Nephron progenitor cell (in vitro differentiated cells): Measurements from ENCODE around the gene SFMBT2.
A peak's percentile ranks its signal among the peaks of the same experiment; 100 is the strongest.

Experiments
- DNase-seq: peaks from one replicate; pipeline ENCODE4 v3.0.0; 2021
- H3K27ac Mint-ChIP-seq: 2 replicates; pipeline ENCODE4 v1.8.0; 2021; ENCODE audit warnings: mild to moderate bottlenecking, moderate library complexity, mixed read lengths
- H3K27me3 Mint-ChIP-seq: 2 replicates; pipeline ENCODE4 v1.8.0; 2021; ENCODE audit warnings: mild to moderate bottlenecking, low read depth, mixed read lengths; ENCODE audit not compliant: poor library complexity
- H3K36me3 Mint-ChIP-seq: 2 replicates; pipeline ENCODE4 v1.8.0; 2021; ENCODE audit warnings: low read depth, mixed read lengths
- H3K4me1 Mint-ChIP-seq: 2 replicates; pipeline ENCODE4 v1.8.0; 2021; ENCODE audit warnings: mixed read lengths
- H3K4me3 Mint-ChIP-seq: 2 replicates; pipeline ENCODE4 v1.8.0; 2021; ENCODE audit warnings: mild to moderate bottlenecking, moderate library complexity, mixed read lengths
- H3K9me3 Mint-ChIP-seq: 2 replicates; pipeline ENCODE4 v1.8.0; 2021; ENCODE audit warnings: mild to moderate bottlenecking, moderate library complexity, mixed read lengths
- TF ChIP-seq, protein P1 (sequence below): fragments of 200-600 bp; sonication (generic); IDR thresholded peaks from 2 replicates; pipeline ENCODE4 v1.5.0; 2021; ENCODE audit warnings: antibody characterized with exemption

The SFMBT2 gene

DNA sequence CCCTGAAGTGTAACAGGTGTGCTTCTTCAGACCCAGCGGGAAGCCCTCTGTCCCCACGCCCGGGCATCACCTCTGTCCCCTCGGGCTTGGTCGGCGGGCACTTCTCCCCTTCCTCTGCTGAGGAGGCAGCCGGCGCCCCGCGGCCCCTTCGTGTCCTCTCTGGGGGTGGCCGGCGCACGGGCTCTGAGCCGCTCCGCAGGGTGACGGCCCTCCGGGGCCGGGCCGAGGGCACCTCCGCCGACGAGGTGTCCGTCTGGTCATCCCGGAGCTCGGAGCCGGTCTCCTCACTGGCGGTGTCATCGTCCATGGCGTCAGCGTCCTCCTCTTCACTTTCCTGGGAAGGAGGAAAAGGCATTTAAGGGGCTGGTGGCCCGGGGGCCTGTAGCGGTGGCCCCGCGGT is 239.0 kb downstream of the SFMBT2 start:
- no peaks in the 10 kb centered on the region for H3K27me3 Mint-ChIP-seq
- TF ChIP-seq, protein P1, sequence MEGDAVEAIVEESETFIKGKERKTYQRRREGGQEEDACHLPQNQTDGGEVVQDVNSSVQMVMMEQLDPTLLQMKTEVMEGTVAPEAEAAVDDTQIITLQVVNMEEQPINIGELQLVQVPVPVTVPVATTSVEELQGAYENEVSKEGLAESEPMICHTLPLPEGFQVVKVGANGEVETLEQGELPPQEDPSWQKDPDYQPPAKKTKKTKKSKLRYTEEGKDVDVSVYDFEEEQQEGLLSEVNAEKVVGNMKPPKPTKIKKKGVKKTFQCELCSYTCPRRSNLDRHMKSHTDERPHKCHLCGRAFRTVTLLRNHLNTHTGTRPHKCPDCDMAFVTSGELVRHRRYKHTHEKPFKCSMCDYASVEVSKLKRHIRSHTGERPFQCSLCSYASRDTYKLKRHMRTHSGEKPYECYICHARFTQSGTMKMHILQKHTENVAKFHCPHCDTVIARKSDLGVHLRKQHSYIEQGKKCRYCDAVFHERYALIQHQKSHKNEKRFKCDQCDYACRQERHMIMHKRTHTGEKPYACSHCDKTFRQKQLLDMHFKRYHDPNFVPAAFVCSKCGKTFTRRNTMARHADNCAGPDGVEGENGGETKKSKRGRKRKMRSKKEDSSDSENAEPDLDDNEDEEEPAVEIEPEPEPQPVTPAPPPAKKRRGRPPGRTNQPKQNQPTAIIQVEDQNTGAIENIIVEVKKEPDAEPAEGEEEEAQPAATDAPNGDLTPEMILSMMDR, result no peak
- peaks cover 65% of the 10 kb centered on the region for H3K36me3 Mint-ChIP-seq
- H3K4me3 Mint-ChIP-seq, result no peak overlapping the region
- no peak overlapping the region for H3K27ac Mint-ChIP-seq
- no peaks in the 10 kb centered on the region for H3K4me1 Mint-ChIP-seq
- DNase-seq, result no peak
- peaks cover 8% of the 10 kb centered on the region for H3K9me3 Mint-ChIP-seq

DNA sequence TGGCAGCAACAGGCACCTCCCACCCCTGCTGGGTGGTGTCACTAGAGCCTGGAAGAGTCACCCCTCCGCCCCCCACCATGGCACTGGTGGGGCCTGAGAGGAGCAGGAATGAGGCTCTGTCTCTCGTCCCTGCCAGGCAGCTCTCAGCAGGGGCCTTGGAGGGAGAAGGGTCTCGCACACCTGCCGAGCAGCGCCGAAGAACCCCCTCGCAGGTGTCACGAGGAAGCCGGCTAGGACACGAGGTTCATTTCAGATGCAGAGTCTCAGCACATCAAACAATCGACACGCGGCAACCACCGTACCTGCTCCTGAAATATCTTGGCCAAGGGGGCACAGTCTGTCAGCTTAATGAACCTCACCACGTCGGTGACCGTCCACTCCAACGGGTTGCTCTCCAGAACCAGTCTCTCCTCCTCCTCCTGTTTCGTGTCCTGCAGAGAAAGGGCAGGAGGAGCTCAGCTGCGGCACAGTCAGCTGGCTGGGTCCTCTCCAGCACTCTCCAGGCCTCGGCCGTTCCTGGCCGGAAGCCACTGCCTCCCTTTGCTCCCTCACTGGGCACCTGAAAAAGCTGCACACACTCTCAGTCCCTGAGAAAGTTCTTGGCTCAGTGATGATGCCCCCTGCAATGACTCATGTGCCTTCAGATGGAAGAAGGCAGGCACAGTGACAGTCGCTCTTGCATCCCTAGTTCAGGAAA is 240.1 kb downstream of the SFMBT2 start:
- H3K4me1 Mint-ChIP-seq, result peaks cover under 1% of the 10 kb centered on the region
- no peak overlapping the region for H3K4me3 Mint-ChIP-seq
- peaks cover 57% of the 10 kb centered on the region for H3K36me3 Mint-ChIP-seq
- peaks cover 6% of the 10 kb centered on the region for H3K9me3 Mint-ChIP-seq
- TF ChIP-seq, protein P1, result no peak
- DNase-seq, result no peak
- H3K27me3 Mint-ChIP-seq, result no peaks in the 10 kb centered on the region
- H3K27ac Mint-ChIP-seq, result no peak overlapping the region

DNA sequence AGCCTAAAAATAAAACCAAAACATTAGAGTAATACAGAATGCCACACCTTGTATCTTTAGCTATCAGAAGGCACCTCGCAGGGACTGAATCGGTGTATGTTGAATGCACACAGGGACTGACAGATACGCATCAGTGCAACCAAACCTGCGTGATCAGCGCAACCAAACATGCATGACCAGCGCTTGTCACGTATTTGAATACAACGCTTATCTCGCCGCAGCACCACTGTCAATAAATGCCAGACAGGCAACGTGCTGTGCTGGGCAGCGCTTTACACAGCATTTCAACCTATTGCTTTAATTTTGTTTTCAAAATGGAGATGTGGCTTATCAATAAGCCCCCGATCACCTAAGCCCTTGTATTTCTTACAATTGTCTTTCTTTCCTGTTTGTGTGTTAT is 242.4 kb downstream of the SFMBT2 start:
- H3K4me1 Mint-ChIP-seq, result peaks cover 14% of the 10 kb centered on the region
- no peaks in the 10 kb centered on the region for H3K27me3 Mint-ChIP-seq
- H3K9me3 Mint-ChIP-seq, result no peaks in the 10 kb centered on the region
- no peak for DNase-seq
- TF ChIP-seq, protein P1, result no peak
- H3K27ac Mint-ChIP-seq, result no peak overlapping the region
- H3K4me3 Mint-ChIP-seq, result no peak overlapping the region
- H3K36me3 Mint-ChIP-seq, result peaks cover 38% of the 10 kb centered on the region

DNA sequence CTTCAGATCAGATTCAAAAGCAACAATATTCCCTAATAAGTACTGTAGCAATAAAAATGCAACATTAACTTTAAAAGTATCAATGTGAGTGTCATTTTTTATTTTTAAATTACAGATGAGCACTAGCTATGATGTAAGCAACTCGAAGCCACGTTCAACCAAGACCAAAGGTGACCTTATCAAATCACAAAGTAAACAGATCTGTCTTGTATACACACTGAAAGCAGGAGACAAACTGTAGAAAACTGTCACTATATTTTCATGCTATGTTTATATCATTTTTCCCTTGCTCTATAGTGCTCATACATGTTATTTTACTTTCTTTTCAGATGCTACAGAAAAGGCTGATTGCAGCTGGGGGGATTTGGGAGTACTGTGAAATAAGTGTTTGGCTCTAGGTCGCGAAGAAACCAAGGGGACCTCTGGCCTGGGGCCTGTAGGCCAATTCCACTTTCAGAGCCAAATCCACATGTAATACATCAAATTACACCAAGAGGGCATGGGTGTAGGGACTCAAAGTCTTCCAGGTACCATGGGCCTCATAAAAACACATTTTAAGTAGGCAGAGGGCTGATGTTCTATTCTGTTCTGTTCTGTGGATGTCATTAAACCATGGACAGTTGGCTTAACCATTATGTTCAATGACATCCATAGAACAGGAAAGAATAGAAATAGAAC is 245.2 kb downstream of the SFMBT2 start:
- no peaks in the 10 kb centered on the region for H3K9me3 Mint-ChIP-seq
- H3K4me1 Mint-ChIP-seq, result peaks cover 39% of the 10 kb centered on the region
- TF ChIP-seq, protein P1, result no peak
- H3K36me3 Mint-ChIP-seq, result peaks cover 42% of the 10 kb centered on the region
- no peak overlapping the region for H3K4me3 Mint-ChIP-seq
- H3K27me3 Mint-ChIP-seq, result no peaks in the 10 kb centered on the region
- no peak overlapping the region for H3K27ac Mint-ChIP-seq
- no peak for DNase-seq

DNA sequence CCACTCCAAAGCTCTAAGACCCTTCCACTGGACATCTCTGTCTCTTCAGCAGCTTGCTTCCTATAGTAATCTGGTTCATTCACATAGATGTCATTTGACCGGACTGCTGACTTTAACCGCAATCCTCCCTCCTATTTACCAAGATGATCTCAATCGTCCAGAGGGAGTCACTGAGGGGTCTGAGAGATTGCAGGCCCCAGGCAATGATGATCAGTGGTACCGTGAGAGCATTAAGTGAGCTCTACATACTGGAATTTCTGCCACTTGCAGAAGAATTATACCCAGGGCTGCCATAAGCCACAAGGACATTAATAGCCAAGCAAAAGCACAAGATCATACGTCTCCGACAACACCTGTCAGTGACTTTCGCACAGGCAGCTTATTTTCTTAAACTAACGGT is 245.9 kb downstream of the SFMBT2 start:
- H3K4me1 Mint-ChIP-seq, result peaks cover 45% of the 10 kb centered on the region
- H3K9me3 Mint-ChIP-seq, result no peaks in the 10 kb centered on the region
- TF ChIP-seq, protein P1, result no peak
- H3K36me3 Mint-ChIP-seq, result peaks cover 46% of the 10 kb centered on the region
- H3K27me3 Mint-ChIP-seq, result no peaks in the 10 kb centered on the region
- H3K27ac Mint-ChIP-seq, result no peak overlapping the region
- no peak for DNase-seq
- H3K4me3 Mint-ChIP-seq, result no peak overlapping the region

DNA sequence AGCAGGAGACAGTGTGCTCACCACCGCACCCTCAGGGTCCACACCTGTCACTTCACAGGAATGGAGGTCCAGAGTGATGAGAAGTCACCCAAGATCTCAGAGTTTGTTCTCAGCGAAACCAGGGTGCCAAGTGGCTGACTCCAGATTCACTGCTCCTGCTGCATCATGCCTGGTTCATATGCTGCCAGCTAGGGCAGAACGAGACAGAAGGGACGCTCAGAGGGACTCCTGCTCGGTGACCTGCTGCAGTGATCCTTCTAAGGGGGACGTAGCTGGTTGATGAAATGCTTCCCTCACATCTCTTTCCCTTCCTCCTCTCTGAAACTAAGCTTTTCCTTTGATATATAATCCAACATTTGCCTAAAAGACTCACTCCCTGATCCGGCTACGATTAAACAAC is 248.5 kb downstream of the SFMBT2 start:
- Mint-ChIP-seq H3K4me3 (no peak overlapping the region), H3K27ac (peak overlapping the region; percentile 11), H3K36me3 (peaks cover 54% of the 10 kb centered on the region), H3K27me3 (no peaks in the 10 kb centered on the region), H3K9me3 (no peaks in the 10 kb centered on the region), H3K4me1 (peaks cover 68% of the 10 kb centered on the region)
- TF ChIP-seq, protein P1, result no peak
- no peak for DNase-seq
